GM21723 (cell line): ENCODE results near the gene MARK4.
"Not testable (repeated sequence)": the region's sequence is repeated elsewhere in the genome, so short reads cannot be mapped to it uniquely, and the experiment has no call there.

Experiments
- ATAC-seq: cut with Tn5 transposase; IDR thresholded peaks from one replicate; pipeline ENCODE4 v1.9.1; 2021; ENCODE audit warnings: mild to moderate bottlenecking, moderate library complexity; ENCODE audit not compliant: unreplicated experiment

The MARK4 gene

GRCh38 chr19:45243144-45243732 is 7.8 kb upstream of the MARK4 start:
- ATAC-seq = no peak

DNA sequence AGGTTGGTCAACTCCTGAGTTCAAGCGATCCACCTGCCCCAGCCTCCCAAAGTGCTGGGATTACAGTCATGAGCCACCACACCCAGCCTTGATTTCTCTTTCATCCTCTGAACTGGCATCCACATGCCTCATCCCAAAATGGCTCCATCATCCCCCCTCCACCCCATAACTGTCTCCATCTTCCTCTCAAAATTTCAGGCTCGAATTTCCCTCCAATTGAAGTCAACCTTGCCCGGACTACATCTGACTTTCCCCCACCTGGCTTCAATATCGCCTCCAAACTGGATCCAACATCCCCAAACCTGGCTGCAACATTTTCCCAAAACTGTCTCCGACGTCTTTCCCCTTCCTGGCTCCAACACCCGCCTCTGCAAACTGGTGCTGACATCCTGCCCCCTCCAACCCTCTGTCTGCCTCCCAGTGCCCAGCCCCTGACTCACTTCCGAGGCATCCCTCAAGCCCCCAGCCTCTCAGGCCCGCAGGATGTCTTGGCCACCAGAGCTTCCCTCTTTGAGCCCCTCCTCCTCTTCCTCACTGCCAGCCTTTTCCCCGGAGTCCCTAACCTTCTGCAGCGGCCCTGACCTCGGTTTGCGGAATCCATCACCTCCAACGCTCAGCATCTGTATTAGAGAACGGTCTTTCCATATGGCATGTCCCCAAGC is 6.8 kb upstream of the MARK4 start:
- ATAC-seq = no peak

- no peak for ATAC-seq
Observed at GRCh38 chr19:45245334-45245787, 5.7 kb upstream of the MARK4 start, which contains the start of gene EXOC3L2. Gene EXOC3L2 (minus strand): TSS chr19:45245407. CDS start chr19:45239045, 6,362 bp downstream.

DNA sequence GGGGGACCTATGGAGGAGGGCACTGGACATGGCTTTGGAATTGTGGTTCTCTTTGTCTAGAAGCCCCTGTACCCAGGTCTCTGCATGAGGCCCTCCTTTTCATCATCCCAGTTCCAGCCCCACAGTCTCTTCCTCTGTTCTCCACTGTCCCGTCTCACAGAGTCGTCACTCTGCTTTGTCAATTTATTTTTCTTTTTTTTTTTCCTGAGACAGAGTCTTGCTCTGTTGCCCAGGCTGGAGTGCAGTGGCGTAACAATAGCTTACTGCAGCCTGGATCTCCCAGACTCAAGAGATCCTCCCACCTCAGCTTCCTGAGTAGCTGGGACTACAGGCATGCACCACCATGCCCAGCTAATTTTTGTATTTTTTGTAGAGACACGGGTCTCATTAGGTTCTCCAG is 5.2 kb upstream of the MARK4 start:
- ATAC-seq = no peak

DNA sequence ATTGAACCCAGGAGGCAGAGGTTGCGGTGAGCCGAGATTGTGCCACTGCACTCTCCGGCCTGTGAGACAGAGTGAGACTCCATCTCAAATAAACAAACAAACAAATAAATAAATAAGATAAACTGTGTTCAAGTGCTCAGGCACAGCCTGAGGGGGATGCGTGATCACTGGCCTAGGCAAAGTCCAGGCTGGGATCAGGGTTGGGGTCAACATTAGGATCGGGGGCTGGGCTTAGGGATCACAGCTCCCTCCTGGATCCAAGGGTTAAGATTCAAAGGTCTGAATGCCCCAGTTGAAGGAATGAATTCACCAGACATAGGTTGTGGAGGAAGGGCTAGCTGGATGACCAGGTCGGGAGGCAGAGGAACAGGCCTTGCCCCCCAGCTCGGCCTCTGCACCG is 3.9 kb upstream of the MARK4 start:
- ATAC-seq = no peak

- ATAC-seq = no peak
Observed at GRCh38 chr19:45249261-45250033, 1.6 kb upstream of the MARK4 start.

- no peak for ATAC-seq
Observed at GRCh38 chr19:45250216-45250831, 747 bp upstream of the MARK4 start.

GRCh38 chr19:45251452-45252354 is 632 bp downstream of the MARK4 start:
- no peak for ATAC-seq

DNA sequence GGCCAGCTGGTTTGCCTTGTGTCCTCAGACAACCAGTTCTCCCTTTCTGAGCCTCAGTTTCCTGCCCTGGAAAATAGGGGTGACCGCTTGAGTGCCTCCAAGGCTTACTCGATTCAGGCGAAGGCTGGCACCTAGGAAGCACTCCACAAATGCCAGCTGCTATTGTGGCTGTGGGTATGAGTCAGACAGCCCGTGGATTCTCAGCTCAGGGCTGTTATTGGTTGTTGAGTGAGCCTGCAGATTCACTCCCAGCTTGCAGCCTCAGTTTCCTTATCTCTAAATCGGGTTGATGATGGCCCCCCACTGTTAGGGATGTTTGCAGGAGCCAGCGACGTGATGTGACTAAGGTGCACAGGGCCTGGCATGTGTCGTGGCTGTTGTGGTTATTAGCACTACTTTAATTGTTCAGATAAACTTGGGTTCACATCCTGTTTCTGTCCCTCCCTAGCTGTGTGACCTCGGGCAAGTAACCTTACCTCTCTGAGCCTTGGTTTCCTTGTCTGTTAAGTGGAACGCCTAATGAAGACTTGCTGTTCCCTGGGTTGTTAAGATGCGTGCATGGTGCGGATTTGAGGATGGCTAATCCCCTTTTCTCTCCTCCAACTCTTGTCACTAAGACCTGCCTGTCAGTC is 2.4 kb downstream of the MARK4 start:
- no peak for ATAC-seq

DNA sequence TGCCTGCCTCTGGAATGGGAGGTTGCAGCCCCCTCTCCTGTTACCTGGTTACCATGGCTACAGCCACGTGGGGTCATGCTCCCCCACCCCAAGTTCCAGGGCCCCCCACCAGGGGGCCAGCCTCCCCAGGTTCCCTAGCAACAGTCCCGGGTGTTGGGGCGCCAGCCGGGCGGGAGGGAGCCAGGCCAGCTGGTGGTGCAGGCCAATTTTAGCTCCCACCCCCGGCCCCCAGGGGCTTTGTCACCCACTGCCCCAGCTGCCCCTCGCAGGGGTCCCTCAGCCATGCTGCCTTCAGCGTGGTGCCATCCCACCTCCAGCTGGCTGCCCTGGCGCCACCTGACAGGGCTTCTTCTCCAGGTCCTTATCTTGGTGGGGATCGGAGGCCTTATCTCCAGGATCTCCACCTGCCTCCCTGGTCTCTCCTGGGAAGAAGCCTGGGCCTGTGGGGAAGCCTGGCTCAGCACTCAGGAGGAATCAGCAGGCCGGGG is 3.0 kb downstream of the MARK4 start:
- no peak for ATAC-seq

DNA sequence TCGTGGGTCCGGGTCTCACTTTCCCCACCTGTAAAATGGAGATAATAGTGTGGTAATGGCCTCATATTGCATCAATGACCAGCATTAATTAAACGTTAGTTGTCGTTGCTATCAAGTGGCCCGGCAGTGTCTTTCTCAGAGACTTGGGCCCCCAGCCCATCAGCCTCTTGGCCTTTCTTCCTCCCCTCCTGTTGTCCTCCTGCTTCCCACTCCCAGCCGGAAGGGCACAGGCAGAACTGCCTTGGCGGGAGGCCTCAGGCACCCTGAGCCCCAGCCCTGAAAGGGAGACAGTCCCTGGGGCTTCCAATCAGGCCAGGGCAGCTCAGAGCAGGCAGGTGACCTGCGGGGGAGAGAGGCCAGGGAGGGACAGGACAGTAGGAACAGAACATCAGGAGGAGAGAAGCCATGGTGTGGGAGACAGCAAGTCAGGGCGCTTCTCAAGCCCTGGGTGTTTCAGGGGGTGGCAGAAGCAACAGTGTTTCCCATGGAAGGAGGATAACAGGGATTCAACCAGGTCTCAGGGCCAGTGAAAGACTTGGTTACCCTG is 4.6 kb downstream of the MARK4 start:
- no peak for ATAC-seq

- ATAC-seq = no peak
Observed at GRCh38 chr19:45256836-45257235, 5.8 kb downstream of the MARK4 start.

- ATAC-seq = no peak
Observed at GRCh38 chr19:45258862-45259261, 7.8 kb downstream of the MARK4 start.

- ATAC-seq = no peak
Observed at GRCh38 chr19:45262570-45262969, 11.5 kb downstream of the MARK4 start.

DNA sequence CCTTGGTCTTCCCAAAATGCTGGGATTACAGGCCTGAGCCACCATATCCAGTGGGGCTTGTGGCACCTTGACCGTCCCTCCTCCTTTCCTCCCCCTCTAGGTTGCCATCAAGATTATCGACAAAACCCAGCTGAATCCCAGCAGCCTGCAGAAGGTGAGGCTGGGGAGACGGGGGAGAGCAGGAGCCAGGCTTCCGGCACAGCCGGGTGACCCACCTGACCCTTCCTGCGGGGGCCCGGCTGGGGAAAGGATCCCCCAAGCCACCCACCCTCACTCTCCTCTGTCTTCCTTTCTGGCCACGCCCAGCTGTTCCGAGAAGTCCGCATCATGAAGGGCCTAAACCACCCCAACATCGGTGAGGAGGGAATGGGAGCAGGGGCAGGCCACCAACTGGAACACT is 11.9 kb downstream of the MARK4 start:
- no peak for ATAC-seq

DNA sequence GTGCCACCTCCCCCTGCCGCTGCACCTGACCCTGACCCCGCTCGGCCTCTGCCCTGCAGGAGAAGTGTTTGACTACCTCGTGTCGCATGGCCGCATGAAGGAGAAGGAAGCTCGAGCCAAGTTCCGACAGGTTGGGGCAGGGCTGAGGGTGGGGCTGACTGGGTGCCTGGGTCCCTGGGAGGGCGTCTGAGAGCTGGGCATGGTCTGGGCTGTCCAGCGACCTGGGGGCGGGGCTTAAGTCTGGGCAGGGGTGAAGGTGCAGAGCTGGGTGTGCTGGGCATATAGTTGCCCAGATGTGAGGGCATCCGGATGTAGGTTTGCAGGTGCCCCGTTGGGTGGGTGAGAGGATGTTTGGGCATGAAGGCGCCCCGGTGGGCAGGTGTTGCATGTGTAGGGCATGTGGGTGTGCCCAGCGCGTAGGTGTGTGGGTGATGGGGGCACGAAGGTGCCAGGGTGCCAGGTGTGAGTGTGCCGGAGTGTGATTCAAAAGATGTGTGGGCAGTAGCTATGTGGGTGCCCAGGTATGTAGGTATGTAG is 13.8 kb downstream of the MARK4 start:
- no peak for ATAC-seq

GRCh38 chr19:45265375-45265774 is 14.3 kb downstream of the MARK4 start:
- no peak for ATAC-seq

GRCh38 chr19:45267296-45267695 is 16.2 kb downstream of the MARK4 start:
- ATAC-seq = no peak

GRCh38 chr19:45269939-45270338 is 18.9 kb downstream of the MARK4 start:
- ATAC-seq = not testable (repeated sequence)
